GM12878 (cell line): ENCODE results near the gene AP1S3. TPM values are rescaled to one million over a fixed set of nuclear protein-coding genes. Genes with fewer than 3 reads are reported as not detected.

Experiments
- ATAC-seq: fragments of 200-7000 bp; cut with Tn5 transposase; 3 replicates; pipeline ENCODE4 v1.9.1; 2020; ENCODE audit warnings: mild to moderate bottlenecking, moderate library complexity
- BruUV-seq: library from RNA; stranded (reverse); fragments of 400-500 nt; replicated peaks from 2 replicates; lab custom pipeline; 2021; lab: Mats Ljungman, UMichigan
- CTCF ChIA-PET: fragments of 300-600 bp; sonication (Branson Sonifier 250); formaldehyde crosslinking; extraction: SDS; loops from one replicate; lab custom pipeline; 2021; ENCODE audit warnings: inconsistent platforms; lab: Yijun Ruan, JAX
- POLR2A ChIA-PET: fragments of 350-600 bp; formaldehyde crosslinking; extraction: SDS; loops from one replicate; lab custom pipeline; 2021; ENCODE audit warnings: inconsistent platforms; lab: Charles Lee
- RAD21 ChIA-PET: fragments of 300-600 bp; sonication (Branson Sonifier 250); formaldehyde crosslinking; loops from one replicate; lab custom pipeline; 2023; ENCODE audit warnings: antibody characterized with exemption; ENCODE audit not compliant: unreplicated experiment; lab: Charles Lee
- SMC1A ChIA-PET: fragments of 300-600 bp; sonication (Branson Sonifier 250); formaldehyde crosslinking; loops from one replicate; lab custom pipeline; 2023; ENCODE audit not compliant: unreplicated experiment, uncharacterized antibody; lab: Charles Lee
- DNase-seq: peaks from one replicate; pipeline ENCODE4 v3.0.0-alpha.2; 2011; ENCODE audit warnings: low read depth, low spot score
- FAIRE-seq: peaks from 3 replicates; lab custom pipeline; 2011; peaks lifted over from hg19 to GRCh38; lab: Jason Lieb, UNC
- H2AFZ ChIP-seq: 2 replicates; pipeline ENCODE4 v1.6.0; 2011; ENCODE audit warnings: low read depth, low read length, control low read depth; ENCODE audit not compliant: control insufficient read depth
- H3K27ac ChIP-seq: 2 replicates; pipeline ENCODE4 v1.5.1; 2011; ENCODE audit warnings: control low read depth; ENCODE audit not compliant: control insufficient read depth, insufficient read depth
- H3K27me3 ChIP-seq, 2 experiments: replicated peaks in 1 of 2; 2 replicates each; pipeline versions ENCODE4 v1.6.0 to v1.6.1; 2011; ENCODE audit warnings: low read length in 1 of 2; ENCODE audit not compliant: control insufficient read depth in 2 of 2, insufficient read depth in 2 of 2
- H3K36me3 ChIP-seq, 2 experiments: 2 replicates each; pipeline ENCODE4 v1.5.1; 2011; ENCODE audit warnings: low read length in 1 of 2; ENCODE audit not compliant: control insufficient read depth in 2 of 2, insufficient read depth in 2 of 2
- H3K4me1 ChIP-seq: 2 replicates; pipeline ENCODE4 v1.6.1; 2011; ENCODE audit warnings: mild to moderate bottlenecking, low read length, moderate library complexity, mixed read lengths; ENCODE audit not compliant: control insufficient read depth, insufficient read depth
- H3K4me2 ChIP-seq: 2 replicates; pipeline ENCODE4 v1.6.0; 2011; ENCODE audit warnings: control low read depth; ENCODE audit not compliant: control insufficient read depth, insufficient read depth
- H3K4me3 ChIP-seq: fragments of 200-600 bp; sonication (generic); 2 replicates; pipeline ENCODE4 v1.5.1; 2016
- H3K79me2 ChIP-seq: 2 replicates; pipeline ENCODE4 v1.6.0; 2011; ENCODE audit warnings: low read length; ENCODE audit not compliant: control insufficient read depth, insufficient read depth
- H3K9ac ChIP-seq: 2 replicates; pipeline ENCODE4 v1.8.0; 2011; ENCODE audit warnings: low read length, control low read depth, mixed read lengths; ENCODE audit not compliant: control insufficient read depth, insufficient read depth
- H3K9me3 ChIP-seq: replicated peaks from 3 replicates; pipeline ENCODE4 v1.5.1; 2011; ENCODE audit warnings: mild to moderate bottlenecking, low read length; ENCODE audit not compliant: control insufficient read depth, insufficient read depth
- H4K20me1 ChIP-seq: 2 replicates; pipeline ENCODE4 v1.6.0; 2011; ENCODE audit not compliant: control insufficient read depth, insufficient read depth
- CHD4 ChIP-seq: fragments of 200-600 bp; sonication (generic); IDR thresholded peaks from 2 replicates; pipeline ENCODE4 v1.6.1; 2016; ENCODE audit warnings: mild to moderate bottlenecking
- PML ChIP-seq: IDR thresholded peaks from 2 replicates; pipeline ENCODE4 v1.6.1; 2012; ENCODE audit warnings: low read length, inconsistent platforms
- POLR2AphosphoS5 ChIP-seq: IDR thresholded peaks from 2 replicates; pipeline ENCODE4 v1.6.1; 2011; ENCODE audit warnings: mild to moderate bottlenecking, low read length, inconsistent platforms
- WGBS: methylation state at CpG from one replicate; pipeline ENCODE4 v1.1.6; 2016; ENCODE audit warnings: low lambda C conversion rate; ENCODE audit not compliant: insufficient replicate concordance, insufficient coverage; ENCODE audit errors: missing lambda C conversion rate; 5-methylcytosine and 5-hydroxymethylcytosine counted together
- in situ Hi-C: fragments of 300-500 bp; cut with MboI; formaldehyde crosslinking; loops from 9 replicates; pipeline ENCODE4 v1.14.3; 2018; ENCODE audit warnings: mixed read lengths
- intact Hi-C: fragments of 100-400 bp; cut with micrococcal nuclease; formaldehyde crosslinking; loops from one replicate; pipeline ENCODE4 v1.14.2; 2022; ENCODE audit not compliant: unreplicated experiment
- polyA plus RNA-seq, 11 experiments: library from polyadenylated mRNA; depleted of rRNA in 4 of 11; unstranded in 6 of 11; stranded (reverse) in 5 of 11; fragments of >200 nt; fragmentation: Nextera tagmentation in 4 of 11; fragmentation: Illumina TruSeq in 1 of 11; extraction: Ambion mirVana in 4 of 11; extraction: Trizol in 1 of 11; gene quantifications; 1 replicate in 1 of 11; 2 replicates in 10 of 11; pipeline versions ENCODE4 v1.2.1 to v1.2.3, GENCODE V29; 2011 to 2016; ENCODE audit warnings: inconsistent platforms in 2 of 11, missing spikeins in 2 of 11, low read depth in 1 of 11
- total RNA-seq, 4 experiments: library from RNA; depleted of rRNA in 3 of 4; stranded (reverse); fragments of >200 nt in 3 of 4; fragmentation: Illumina TruSeq in 1 of 4; extraction: Trizol in 1 of 4; gene quantifications; 2 replicates each; pipeline versions ENCODE4 v1.2.1 to v1.2.3, GENCODE V29; 2013 to 2021
- TF ChIP-seq, protein P1 (sequence below): fragments of 450-650 bp; IDR thresholded peaks from 2 replicates; pipeline ENCODE4 v1.6.1; 2017; ENCODE audit warnings: mild to moderate bottlenecking, moderate library complexity
- TF ChIP-seq, protein P2 (sequence below): fragments of 450-650 bp; IDR thresholded peaks from 2 replicates; pipeline ENCODE4 v1.6.1; 2018; ENCODE audit warnings: mild to moderate bottlenecking, low read depth, moderate library complexity; ENCODE audit not compliant: partially characterized antibody
- TF ChIP-seq, protein P3 (sequence below): fragments of 450-650 bp; IDR thresholded peaks from 2 replicates; pipeline ENCODE4 v1.6.1; 2017; ENCODE audit warnings: mild to moderate bottlenecking
- TF ChIP-seq, protein P4 (sequence below): fragments of 150-350 bp; IDR thresholded peaks from 2 replicates; pipeline ENCODE4 v1.6.1; 2014; ENCODE audit warnings: mild to moderate bottlenecking, low read depth, low read length
- TF ChIP-seq, protein P5 (sequence below): IDR thresholded peaks from 2 replicates; pipeline ENCODE4 v1.6.1; 2011; ENCODE audit warnings: low read depth, low read length, improper control_type of control experiment, borderline replicate concordance

The AP1S3 gene
- total and polyA plus RNA-seq, 10 of the 15 experiments (the other 5 are each of a cell fraction or from before 2014, with no cell fraction given) = 2.6 to 14.3 (median 9.2) TPM

DNA sequence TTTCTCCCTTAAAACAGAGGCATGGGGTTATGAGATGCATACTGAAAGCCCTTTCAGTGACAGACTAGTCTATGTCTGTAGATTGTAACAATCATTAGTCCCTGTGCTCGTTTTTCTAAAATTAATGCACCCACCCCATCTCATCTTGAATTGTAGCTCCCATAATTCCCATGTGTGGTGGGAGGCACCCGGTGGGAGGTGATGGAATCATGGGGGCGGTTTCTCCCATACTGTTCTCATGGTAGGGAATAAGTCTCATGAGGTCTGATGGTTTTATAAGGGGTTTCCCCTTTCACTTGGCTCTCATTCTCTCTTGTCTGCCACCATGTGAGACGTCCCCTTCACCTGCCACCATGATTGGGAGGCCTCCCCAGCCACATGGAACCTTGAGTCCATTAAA is 100.9 kb downstream of the AP1S3 start (continued):
- TF ChIP-seq, protein P1, sequence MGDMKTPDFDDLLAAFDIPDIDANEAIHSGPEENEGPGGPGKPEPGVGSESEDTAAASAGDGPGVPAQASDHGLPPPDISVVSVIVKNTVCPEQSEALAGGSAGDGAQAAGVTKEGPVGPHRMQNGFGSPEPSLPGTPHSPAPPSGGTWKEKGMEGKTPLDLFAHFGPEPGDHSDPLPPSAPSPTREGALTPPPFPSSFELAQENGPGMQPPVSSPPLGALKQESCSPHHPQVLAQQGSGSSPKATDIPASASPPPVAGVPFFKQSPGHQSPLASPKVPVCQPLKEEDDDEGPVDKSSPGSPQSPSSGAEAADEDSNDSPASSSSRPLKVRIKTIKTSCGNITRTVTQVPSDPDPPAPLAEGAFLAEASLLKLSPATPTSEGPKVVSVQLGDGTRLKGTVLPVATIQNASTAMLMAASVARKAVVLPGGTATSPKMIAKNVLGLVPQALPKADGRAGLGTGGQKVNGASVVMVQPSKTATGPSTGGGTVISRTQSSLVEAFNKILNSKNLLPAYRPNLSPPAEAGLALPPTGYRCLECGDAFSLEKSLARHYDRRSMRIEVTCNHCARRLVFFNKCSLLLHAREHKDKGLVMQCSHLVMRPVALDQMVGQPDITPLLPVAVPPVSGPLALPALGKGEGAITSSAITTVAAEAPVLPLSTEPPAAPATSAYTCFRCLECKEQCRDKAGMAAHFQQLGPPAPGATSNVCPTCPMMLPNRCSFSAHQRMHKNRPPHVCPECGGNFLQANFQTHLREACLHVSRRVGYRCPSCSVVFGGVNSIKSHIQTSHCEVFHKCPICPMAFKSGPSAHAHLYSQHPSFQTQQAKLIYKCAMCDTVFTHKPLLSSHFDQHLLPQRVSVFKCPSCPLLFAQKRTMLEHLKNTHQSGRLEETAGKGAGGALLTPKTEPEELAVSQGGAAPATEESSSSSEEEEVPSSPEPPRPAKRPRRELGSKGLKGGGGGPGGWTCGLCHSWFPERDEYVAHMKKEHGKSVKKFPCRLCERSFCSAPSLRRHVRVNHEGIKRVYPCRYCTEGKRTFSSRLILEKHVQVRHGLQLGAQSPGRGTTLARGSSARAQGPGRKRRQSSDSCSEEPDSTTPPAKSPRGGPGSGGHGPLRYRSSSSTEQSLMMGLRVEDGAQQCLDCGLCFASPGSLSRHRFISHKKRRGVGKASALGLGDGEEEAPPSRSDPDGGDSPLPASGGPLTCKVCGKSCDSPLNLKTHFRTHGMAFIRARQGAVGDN = no peak
- TF ChIP-seq, all 136 proteins: peak for 0

DNA sequence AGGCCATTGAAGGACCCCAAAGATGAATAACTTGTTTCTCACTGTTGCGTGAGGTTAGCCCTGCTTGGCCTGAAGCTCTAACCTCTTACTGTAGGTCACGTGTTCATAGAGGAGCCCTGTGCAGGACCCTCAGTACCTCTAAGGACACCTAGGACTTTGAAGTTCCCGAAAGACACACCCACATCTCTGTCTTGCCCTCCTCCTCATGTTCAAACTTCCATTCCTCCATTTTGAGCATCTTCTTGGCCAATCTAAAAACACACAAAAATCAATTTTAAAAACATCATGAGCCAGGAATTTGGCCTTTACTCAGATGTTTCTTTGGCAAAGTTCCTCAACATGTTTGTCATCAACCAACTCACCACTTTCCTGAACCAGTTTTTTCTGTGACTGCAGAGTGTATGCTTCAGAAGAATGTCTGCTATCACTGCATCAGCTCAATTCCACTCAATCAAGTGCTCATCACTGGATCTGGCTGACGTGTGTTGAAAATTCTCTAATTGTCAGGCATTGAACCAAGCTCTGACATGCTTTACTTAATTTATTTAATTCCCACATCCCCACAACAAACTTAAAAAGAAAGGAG is 101.6 kb downstream of the AP1S3 start:
- Histone ChIP-seq H4K20me1 (no peaks in the 10 kb centered on the region), H3K4me2 (no peak overlapping the region), H3K27ac (no peak overlapping the region), H3K9ac (no peak overlapping the region), H3K9me3 (no peaks in the 10 kb centered on the region; the same call in 2 of the 3 replicates), H3K36me3 (no peaks in the 10 kb centered on the region), H3K4me1 (no peaks in the 10 kb centered on the region), H2AFZ (no peak overlapping the region), H3K4me3 (no peak overlapping the region), H3K27me3 (no peaks in the 10 kb centered on the region), H3K79me2 (no peaks in the 10 kb centered on the region)
- ChIA-PET SMC1A (no interaction called here), RAD21 (no interaction called here), CTCF (no interaction called here), POLR2A (no interaction called here)
- no peak for ATAC-seq
- FAIRE-seq = no peak
- WGBS = 66% methylated on average over 4 of the region's 4 CpGs
- in situ Hi-C loops = no loop called here
- BruUV-seq = no TSS peak
- DNase-seq = no peak
- intact Hi-C loops = no loop called here
- TF ChIP-seq, protein P2, sequence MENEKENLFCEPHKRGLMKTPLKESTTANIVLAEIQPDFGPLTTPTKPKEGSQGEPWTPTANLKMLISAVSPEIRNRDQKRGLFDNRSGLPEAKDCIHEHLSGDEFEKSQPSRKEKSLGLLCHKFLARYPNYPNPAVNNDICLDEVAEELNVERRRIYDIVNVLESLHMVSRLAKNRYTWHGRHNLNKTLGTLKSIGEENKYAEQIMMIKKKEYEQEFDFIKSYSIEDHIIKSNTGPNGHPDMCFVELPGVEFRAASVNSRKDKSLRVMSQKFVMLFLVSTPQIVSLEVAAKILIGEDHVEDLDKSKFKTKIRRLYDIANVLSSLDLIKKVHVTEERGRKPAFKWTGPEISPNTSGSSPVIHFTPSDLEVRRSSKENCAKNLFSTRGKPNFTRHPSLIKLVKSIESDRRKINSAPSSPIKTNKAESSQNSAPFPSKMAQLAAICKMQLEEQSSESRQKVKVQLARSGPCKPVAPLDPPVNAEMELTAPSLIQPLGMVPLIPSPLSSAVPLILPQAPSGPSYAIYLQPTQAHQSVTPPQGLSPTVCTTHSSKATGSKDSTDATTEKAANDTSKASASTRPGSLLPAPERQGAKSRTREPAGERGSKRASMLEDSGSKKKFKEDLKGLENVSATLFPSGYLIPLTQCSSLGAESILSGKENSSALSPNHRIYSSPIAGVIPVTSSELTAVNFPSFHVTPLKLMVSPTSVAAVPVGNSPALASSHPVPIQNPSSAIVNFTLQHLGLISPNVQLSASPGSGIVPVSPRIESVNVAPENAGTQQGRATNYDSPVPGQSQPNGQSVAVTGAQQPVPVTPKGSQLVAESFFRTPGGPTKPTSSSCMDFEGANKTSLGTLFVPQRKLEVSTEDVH = no peak
- no peak for TF ChIP-seq PML
- TF ChIP-seq, protein P3, sequence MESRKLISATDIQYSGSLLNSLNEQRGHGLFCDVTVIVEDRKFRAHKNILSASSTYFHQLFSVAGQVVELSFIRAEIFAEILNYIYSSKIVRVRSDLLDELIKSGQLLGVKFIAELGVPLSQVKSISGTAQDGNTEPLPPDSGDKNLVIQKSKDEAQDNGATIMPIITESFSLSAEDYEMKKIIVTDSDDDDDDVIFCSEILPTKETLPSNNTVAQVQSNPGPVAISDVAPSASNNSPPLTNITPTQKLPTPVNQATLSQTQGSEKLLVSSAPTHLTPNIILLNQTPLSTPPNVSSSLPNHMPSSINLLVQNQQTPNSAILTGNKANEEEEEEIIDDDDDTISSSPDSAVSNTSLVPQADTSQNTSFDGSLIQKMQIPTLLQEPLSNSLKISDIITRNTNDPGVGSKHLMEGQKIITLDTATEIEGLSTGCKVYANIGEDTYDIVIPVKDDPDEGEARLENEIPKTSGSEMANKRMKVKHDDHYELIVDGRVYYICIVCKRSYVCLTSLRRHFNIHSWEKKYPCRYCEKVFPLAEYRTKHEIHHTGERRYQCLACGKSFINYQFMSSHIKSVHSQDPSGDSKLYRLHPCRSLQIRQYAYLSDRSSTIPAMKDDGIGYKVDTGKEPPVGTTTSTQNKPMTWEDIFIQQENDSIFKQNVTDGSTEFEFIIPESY = no peak
- TF ChIP-seq, protein P4, sequence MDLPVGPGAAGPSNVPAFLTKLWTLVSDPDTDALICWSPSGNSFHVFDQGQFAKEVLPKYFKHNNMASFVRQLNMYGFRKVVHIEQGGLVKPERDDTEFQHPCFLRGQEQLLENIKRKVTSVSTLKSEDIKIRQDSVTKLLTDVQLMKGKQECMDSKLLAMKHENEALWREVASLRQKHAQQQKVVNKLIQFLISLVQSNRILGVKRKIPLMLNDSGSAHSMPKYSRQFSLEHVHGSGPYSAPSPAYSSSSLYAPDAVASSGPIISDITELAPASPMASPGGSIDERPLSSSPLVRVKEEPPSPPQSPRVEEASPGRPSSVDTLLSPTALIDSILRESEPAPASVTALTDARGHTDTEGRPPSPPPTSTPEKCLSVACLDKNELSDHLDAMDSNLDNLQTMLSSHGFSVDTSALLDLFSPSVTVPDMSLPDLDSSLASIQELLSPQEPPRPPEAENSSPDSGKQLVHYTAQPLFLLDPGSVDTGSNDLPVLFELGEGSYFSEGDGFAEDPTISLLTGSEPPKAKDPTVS = no peak
- TF ChIP-seq, protein P5, sequence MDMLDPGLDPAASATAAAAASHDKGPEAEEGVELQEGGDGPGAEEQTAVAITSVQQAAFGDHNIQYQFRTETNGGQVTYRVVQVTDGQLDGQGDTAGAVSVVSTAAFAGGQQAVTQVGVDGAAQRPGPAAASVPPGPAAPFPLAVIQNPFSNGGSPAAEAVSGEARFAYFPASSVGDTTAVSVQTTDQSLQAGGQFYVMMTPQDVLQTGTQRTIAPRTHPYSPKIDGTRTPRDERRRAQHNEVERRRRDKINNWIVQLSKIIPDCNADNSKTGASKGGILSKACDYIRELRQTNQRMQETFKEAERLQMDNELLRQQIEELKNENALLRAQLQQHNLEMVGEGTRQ = no peak
- TF ChIP-seq POLR2AphosphoS5 = no peak
- TF ChIP-seq CHD4 = no peak
